IgD-negative memory B cell (primary cell): ENCODE data around the gene METTL27. TPM values are rescaled to one million over a fixed set of nuclear protein-coding genes. Genes with fewer than 3 reads are reported as not detected.
"Not testable (repeated sequence)": the region's sequence is repeated elsewhere in the genome, so short reads cannot be mapped to it uniquely, and the experiment has no call there.

ENCODE experiments used
- H3K27ac Mint-ChIP-seq, 3 donors: one replicate each; pipeline ENCODE4 v1.8.0; 2020 to 2022; ENCODE audit warnings: mild to moderate bottlenecking in 3 of 3, mixed read lengths in 3 of 3, moderate library complexity in 1 of 3
- H3K27me3 Mint-ChIP-seq: one replicate; pipeline ENCODE4 v1.8.0; 2021; ENCODE audit warnings: mixed read lengths
- H3K36me3 Mint-ChIP-seq: one replicate; pipeline ENCODE4 v1.8.0; 2020; ENCODE audit warnings: mild to moderate bottlenecking, mixed read lengths
- H3K4me1 Mint-ChIP-seq, 3 donors: one replicate each; pipeline ENCODE4 v1.8.0; 2020 to 2022; ENCODE audit warnings: mixed read lengths in 3 of 3, mild to moderate bottlenecking in 1 of 3
- H3K4me3 Mint-ChIP-seq, 4 donors: one replicate each; pipeline ENCODE4 v1.8.0; 2020 to 2022; ENCODE audit warnings: mild to moderate bottlenecking in 4 of 4, mixed read lengths in 4 of 4, moderate library complexity in 3 of 4
- H3K9me3 Mint-ChIP-seq, 3 donors: one replicate each; pipeline ENCODE4 v1.8.0; 2020 to 2021; ENCODE audit warnings: mixed read lengths in 3 of 3, mild to moderate bottlenecking in 1 of 3
- polyA plus RNA-seq: library from polyadenylated mRNA; unstranded; fragments of 300-500 nt; fragmentation: Illumina TruSeq; gene quantifications from one replicate; pipeline ENCODE4 v1.2.3, GENCODE V29; 2021

Gene METTL27
- polyA plus RNA-seq, 1 donor from 2014 or later: not detected

- H3K9me3 Mint-ChIP-seq, H3K27me3 Mint-ChIP-seq, H3K36me3 Mint-ChIP-seq, H3K4me1 Mint-ChIP-seq, H3K4me3 Mint-ChIP-seq, H3K27ac Mint-ChIP-seq: not testable (repeated sequence)
These were observed 51.1 kb downstream of the METTL27 start for GRCh38 chr7:73791170-73791690.

- Mint-ChIP-seq H3K9me3 (peaks cover 0 to 8% (median 0%) of the 10 kb centered on the region in 3 donors), H3K27ac (no peak overlapping the region), H3K36me3 (no peaks in the 10 kb centered on the region), H3K4me3 (no peak overlapping the region), H3K4me1 (no peaks in the 10 kb centered on the region), H3K27me3 (no peaks in the 10 kb centered on the region)
These were observed 53.3 kb downstream of the METTL27 start for GRCh38 chr7:73789051-73789450.

DNA sequence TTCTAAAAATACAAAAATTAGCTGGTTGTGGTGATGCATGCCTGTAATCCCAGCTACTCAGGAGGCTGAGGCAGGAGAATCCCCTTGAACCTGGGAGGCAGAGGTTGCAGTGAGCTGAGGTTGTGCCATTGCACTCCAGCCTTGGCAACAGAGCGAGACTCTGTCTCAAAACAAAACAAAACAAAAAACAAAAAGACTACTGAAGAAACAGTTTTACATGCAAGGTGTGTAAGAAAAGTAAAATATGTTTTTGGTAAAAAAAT lies 54.6 kb downstream of the METTL27 start:
- not testable (repeated sequence) for H3K4me3 Mint-ChIP-seq, H3K36me3 Mint-ChIP-seq, H3K27ac Mint-ChIP-seq, H3K9me3 Mint-ChIP-seq, H3K4me1 Mint-ChIP-seq, H3K27me3 Mint-ChIP-seq

DNA sequence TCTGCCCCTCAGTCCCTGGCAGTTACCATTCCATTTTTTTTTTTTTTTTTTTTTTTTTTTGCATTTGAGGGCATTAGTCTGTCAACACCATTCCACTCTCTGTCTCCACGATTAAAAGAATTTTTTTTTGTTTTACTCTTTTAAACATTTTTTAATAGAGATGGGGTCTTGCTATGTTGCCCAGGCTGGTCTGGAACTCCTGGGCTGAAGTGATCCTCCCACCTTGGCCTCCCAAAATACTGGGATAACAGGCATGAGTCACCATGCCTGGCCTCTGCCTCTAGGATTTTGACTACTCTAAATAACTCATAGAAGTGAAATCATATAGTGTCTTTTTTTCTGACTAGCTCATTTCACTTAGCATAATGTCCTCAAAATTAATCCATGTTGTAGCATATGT lies 55.7 kb downstream of the METTL27 start:
- H3K36me3 Mint-ChIP-seq: peaks cover 2% of the 10 kb centered on the region
- no peak overlapping the region for H3K27ac Mint-ChIP-seq
- no peak overlapping the region for H3K4me3 Mint-ChIP-seq
- H3K27me3 Mint-ChIP-seq: no peaks in the 10 kb centered on the region
- H3K9me3 Mint-ChIP-seq: peaks cover 0 to 10% (median 0%) of the 10 kb centered on the region in 3 donors
- H3K4me1 Mint-ChIP-seq: no peaks in the 10 kb centered on the region

Other genes with a start within 250 kb of the METTL27 start
- not detected for gene MLXIPL, start 218.0 kb downstream of the METTL27 start, polyA plus RNA-seq
- gene VPS37D, start 174.7 kb downstream of the METTL27 start, polyA plus RNA-seq: 0.39 TPM
- 11.3 TPM for gene DNAJC30, start 159.1 kb downstream of the METTL27 start, polyA plus RNA-seq
- 137 TPM for gene BUD23, start 158.9 kb downstream of the METTL27 start, polyA plus RNA-seq
- gene STX1A, start 122.8 kb downstream of the METTL27 start, polyA plus RNA-seq: 1.6 TPM
- 13.6 TPM for gene ABHD11, start 103.7 kb downstream of the METTL27 start, polyA plus RNA-seq
- gene CLDN3, start 72.2 kb downstream of the METTL27 start, polyA plus RNA-seq: not detected
- gene CLDN4, start 11.5 kb downstream of the METTL27 start, polyA plus RNA-seq: not detected
- not detected for gene TMEM270, start 18.6 kb upstream of the METTL27 start, polyA plus RNA-seq
- not detected for gene ELN, start 185.7 kb upstream of the METTL27 start, polyA plus RNA-seq
- 14.6 TPM for gene LIMK1, start 241.3 kb upstream of the METTL27 start, polyA plus RNA-seq